NCI-H2227 (cell line): ENCODE data around the gene PAPLN.

ENCODE experiments used
- DNase-seq: peaks from one replicate; lab custom pipeline; 2025; ENCODE audit not compliant: unreplicated experiment; lab: John Stamatoyannopoulos, UW

PAPLN gene

DNA sequence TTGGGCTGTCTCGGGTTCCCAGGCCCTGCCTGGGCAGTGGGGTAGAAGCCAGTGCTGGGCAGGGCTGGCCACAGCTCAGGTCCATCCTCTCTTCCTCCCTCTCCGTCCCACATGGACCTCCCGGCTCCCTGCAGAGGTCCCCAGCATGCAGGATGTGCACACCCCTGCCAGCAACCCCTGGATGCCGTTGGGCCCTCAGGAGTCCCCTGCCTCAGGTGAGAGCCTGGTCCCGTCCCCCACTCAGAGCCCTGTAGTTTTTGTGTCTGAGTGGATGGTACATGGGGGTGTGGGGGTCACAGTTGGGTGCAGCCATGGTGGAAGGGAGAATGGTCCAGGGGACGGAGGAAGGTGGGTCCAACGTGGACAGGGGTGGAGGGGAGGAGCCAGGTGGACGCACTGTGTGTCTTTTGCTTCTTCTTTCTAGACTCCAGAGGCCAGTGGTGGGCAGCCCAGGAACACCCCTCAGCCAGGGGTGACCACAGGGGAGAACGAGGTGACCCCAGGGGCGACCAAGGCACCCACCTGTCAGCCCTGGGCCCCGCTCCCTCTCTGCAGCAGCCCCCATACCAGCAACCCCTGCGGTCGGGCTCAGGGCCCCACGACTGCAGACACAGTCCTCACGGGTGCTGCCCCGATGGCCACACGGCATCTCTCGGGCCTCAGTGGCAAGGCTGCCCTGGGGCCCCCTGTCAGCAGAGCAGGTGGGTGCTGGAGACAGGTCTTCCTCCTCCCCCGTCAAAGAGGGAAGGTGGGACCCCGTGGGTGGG is 21.7 kb downstream of the PAPLN start:
- DNase-seq: no peak

- no peak for DNase-seq
These were observed 22.5 kb downstream of the PAPLN start for GRCh38 chr14:73259837-73260236.

- DNase-seq: no peak
These were observed 23.3 kb downstream of the PAPLN start for GRCh38 chr14:73260574-73260973.

DNA sequence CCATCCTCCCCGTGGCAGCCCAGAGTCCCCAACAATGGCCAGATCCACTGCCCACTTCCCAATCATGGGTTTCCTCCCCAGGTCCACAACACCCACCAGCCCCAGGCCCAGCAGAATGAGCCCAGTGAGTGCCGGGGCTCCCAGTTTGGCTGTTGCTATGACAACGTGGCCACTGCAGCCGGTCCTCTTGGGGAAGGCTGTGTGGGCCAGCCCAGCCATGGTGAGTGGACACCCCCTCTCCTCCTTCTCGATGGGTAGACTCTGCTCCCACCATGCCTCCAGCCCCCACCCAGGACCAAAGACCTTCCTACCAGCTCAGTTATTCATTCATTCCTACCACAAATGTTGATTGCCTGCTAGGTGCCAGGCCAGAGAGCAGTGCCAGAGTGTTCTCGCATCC is 23.8 kb downstream of the PAPLN start:
- no peak for DNase-seq

GRCh38 chr14:73261520-73262426 is 24.5 kb downstream of the PAPLN start:
- no peak for DNase-seq

DNA sequence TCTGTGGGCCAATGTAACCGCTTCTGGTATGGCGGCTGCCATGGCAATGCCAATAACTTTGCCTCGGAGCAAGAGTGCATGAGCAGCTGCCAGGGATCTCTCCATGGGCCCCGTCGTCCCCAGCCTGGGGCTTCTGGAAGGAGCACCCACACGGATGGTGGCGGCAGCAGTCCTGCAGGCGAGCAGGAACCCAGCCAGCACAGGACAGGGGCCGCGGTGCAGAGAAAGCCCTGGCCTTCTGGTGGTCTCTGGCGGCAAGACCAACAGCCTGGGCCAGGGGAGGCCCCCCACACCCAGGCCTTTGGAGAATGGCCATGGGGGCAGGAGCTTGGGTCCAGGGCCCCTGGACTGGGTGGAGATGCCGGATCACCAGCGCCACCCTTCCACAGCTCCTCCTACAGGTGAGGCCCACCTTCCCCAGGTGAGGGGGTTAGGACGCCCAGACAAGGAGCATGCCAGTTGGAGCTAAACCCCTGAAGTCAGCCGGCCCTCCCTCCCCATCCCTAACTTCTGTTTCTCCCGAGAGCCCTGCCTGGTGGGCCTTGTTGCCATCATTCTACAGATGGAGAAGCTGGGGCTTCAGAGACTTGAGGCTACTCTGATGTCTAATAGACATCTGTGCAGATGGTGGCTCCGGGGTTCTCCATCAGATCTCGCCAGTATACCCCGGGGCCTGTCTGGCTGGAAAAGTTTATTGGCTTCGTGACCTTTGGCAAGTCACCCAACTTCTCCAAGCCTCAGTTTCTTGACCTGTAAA is 25.3 kb downstream of the PAPLN start:
- no peak for DNase-seq

GRCh38 chr14:73263606-73264005 is 26.3 kb downstream of the PAPLN start:
- no peak for DNase-seq

DNA sequence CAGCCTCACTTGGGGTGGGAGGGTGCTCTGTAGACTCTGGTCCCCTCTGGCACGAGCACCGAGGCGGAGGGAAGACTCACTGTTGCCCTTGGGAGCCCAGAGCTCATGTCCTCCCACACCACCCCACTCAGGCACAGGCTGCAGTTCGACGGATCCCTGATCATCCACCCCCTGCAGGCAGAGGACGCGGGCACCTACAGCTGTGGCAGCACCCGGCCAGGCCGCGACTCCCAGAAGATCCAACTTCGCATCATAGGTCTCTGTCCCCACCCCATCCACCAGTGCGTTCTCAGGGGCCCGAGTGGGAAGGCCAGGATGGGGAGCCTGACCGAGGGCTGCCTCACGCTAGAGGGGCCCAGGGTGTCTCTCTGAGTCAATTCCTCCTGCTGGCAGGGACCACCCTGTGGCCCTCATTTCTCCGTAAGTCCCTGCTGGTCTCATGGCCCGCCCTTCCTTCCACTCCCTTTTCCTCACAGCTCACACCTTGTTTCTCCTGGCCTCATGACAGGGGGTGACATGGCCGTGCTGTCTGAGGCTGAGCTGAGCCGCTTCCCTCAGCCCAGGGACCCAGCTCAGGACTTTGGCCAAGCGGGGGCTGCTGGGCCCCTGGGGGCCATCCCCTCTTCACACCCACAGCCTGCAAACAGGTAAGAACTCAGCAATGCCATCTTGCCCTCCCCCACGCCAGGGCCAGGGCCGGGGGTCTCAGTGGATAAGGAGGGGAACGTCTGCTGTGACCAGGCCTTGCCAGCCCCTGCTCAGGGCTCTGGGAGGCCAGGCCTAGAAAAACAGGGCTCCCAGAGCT is 27.0 kb downstream of the PAPLN start:
- DNase-seq: no peak

DNA sequence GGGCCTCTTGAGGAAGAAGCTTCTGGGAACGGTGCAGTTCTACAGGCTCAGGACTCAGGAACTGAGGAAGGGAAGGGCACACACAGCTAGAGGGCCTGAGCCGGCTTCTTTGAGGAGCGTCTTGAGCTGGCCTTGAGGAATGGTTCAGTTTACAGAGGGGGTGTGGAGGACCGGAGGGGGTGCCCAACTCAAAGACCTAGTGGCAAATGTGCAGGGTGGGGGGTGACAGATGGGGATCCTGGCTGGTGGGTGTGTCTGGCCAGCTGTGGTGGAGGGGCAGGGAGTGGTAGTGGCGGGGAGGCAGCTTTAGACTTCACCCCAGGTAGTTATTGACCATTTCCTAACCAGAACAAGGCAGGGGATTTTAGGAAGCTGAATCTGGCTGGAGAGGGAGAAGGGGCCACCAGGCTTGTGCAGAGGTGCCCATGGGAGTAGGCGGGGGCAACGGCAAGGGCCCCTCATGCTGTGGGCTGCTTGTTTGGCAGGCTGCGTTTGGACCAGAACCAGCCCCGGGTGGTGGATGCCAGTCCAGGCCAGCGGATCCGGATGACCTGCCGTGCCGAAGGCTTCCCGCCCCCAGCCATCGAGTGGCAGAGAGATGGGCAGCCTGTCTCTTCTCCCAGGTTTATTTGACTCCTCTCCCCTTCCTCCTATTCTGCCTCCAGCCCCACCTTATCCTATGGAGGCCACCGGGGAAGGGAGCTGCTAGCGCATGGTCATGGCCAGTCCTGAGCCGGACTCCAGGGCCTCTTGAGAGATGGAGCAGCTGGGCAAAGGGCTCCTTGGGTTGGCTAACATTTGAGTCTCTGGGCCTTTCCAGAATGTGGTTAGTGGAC is 27.8 kb downstream of the PAPLN start:
- DNase-seq: no peak

GRCh38 chr14:73265721-73266046 is 28.4 kb downstream of the PAPLN start:
- DNase-seq: no peak

GRCh38 chr14:73266317-73266716 is 29.0 kb downstream of the PAPLN start:
- no peak for DNase-seq

DNA sequence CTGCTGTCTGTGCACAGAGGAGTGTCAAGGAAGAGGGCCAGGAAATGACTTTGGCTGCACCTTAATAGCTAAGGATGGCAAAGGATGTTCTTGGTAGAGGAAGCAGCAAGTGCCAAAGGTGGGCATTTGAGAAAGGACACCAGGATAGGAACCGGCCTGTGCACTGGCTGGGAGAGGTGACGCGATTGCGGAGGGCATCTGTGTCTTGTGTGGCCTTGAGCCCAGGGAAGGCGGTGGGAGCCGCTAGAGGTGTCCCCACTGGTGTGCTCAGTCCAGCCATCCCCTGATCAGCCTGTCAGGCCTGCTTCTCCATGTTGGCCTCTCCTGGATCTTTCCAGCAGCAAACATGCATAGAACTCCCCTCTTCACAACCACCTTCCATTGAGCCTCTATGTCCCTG is 30.2 kb downstream of the PAPLN start:
- no peak for DNase-seq

DNA sequence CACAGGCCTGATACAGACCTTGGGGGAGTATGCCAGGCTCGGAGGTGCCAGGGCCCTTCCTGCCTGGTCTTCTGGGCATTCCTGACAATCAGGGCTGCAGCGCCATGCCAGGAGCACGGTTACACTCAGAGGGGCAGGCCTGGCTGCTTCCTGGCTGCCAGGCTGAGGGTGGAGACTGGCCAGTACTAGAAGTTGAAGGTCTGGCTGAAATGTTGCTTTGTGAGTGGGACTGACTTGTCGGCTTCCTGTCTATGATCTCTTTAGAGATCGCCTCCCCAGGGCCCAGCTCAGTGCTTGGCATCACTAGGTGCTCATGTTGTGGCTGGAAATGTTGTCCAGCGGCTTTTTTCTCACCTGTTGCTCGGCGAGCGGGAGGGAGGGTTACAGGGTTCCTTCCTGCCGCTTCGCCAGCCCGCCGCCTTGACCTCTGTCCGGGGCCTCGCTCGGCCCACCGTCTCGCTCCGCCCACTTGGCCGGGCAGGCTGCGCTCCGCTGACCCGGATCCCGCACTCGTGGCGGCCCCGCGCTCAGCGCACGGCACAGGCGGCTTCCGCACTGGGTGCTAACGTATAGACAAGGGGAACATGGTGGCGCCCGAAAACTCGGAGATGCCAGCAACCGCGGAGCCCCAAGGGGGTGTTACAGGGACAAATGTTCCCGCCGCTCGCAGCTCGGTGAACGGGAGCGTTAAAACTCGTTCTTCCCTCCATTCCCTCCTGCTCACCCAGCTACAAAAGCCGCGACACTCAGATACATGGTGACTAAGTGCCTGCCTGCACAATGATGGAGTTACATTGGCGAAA is 32.6 kb downstream of the PAPLN start:
- no peak for DNase-seq

DNA sequence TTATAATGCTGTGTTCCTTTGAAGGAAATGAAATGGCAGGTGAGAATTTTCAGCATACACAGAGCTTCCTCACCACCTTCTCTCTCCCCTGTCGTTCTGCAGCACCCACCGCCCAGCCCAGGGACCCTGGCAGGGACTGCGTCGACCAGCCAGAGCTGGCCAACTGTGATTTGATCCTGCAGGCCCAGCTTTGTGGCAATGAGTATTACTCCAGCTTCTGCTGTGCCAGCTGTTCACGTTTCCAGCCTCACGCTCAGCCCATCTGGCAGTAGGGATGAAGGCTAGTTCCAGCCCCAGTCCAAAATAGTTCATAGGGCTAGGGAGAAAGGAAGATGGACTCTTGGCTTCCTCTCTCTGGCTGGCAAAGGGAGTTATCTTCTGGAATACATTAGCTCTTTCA is 35.1 kb downstream of the PAPLN start:
- no peak for DNase-seq

DNA sequence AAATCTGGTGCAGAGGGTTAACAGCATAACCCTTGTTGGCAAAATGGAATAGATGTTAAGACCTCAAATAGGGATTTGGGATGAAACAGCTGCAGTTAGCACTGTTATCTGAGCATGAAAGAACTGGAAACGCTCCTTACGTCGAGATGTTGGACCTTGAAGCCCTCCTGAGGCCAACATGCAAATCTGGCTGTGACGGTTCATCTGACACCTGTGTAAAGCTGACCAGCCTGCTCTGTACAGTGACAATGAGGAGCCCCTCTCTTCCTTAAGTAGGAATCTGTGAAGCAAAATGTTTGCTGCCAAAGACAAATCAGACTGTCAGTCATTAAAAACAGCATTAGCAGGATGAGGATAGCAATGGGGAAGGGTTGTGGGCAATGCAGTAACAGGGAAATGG is 36.5 kb downstream of the PAPLN start:
- DNase-seq: no peak

DNA sequence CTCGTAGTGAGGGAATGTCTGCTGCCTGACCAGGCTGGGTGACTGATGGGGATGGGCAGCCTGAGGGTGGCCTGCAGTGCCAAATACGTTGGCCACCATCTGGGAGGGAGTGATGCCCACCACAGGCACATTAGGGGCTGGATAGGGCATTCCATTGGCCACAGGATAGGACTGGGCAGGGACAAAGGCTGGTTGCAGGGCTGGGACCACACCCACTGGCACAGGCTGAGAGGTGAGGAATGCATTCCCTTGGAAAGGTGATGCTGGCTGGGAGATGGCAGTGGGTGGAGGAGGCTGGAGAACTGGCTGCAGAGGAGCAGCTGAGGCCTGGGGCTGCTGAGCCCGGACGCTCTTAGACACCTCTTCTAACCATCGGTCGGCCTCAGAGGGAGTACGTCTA is 39.5 kb downstream of the PAPLN start:
- no peak for DNase-seq

DNA sequence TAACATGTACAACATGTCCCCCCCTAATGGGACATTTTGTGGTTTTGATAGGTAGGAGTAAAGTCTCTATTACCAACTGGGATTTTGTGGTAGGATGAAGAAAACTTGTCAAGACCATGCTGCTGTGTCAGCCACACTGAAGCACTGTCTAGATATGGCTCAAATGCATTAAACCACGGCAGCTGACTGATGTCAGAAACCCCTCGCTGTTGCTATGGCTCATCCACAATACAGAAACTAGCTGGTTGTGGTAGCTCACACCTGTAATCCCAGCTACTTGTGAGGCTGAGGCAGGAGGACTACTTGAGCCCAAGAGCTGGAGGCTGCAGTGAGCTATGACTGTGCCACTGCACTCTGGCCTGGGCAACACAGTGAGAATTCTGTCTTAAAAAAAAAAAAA is 40.1 kb downstream of the PAPLN start:
- no peak for DNase-seq

DNA sequence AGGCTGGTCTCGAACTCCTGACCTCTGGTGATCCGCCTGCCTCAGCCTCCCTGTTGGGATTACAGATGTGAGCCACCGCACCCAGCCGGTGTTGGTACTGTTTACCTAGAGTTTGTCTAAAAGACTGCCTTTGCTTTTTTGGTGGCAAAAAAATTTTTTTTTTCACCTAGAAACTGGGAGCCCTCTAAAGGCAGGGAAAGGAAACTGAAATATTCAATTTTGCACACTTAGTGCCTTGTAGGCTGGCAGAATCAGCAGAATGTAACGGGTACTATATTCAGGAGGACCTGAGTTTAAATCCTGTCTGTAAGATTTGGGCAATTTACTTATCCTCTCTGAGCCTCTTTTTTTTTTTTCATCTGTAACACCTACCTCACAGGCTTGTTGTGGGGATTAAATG is 43.6 kb downstream of the PAPLN start:
- DNase-seq: no peak
